Measurements from ENCODE around the gene TLCD5. TPM values are rescaled to one million over a fixed set of nuclear protein-coding genes. Genes with fewer than 3 reads are reported as not detected.

Gene TLCD5
- total RNA-seq, 1 donor from 2014 or later: 6.4 TPM

DNA sequence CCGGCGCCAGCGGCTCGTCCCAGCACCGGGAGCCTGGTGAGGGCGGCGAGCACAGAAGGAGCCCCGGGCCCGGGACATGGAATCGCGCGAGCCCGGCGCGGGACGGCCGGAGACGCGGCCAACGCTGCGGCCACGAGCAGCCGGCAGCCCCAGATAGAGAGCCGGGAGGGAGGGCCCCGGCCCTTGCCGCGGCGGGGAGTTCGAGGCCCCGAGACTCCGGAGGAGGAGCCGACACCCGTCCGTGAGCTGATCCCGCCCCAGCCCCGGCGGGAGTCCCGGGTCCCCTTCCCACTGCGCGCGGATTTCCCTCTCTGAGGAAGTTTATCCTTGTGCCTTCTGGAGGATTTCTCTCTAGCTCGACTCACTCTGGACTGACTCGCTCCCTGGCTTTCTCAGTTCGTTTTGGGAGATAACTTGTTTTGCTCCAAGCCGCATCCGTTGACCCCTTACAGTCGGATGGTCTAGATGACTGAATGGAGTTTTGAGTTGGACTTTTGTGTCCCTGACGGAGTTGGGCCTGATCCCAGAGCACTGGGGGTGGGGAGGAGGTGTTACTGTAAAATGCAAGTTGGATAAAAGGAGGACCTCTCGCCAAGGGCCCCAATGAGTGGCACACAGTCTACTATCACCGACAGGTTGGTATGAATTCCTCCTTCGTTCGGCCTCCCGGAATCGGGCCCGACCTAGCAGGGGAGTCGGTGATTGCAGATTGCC, 11.7 kb downstream of the TLCD5 start:
- no peak for DNase-seq (ENCODE audit: low read depth, low spot score)

GRCh38 chr11:120337355-120338106, 12.4 kb downstream of the TLCD5 start:
- DNase-seq (ENCODE audit: low read depth, low spot score): no peak

DNA sequence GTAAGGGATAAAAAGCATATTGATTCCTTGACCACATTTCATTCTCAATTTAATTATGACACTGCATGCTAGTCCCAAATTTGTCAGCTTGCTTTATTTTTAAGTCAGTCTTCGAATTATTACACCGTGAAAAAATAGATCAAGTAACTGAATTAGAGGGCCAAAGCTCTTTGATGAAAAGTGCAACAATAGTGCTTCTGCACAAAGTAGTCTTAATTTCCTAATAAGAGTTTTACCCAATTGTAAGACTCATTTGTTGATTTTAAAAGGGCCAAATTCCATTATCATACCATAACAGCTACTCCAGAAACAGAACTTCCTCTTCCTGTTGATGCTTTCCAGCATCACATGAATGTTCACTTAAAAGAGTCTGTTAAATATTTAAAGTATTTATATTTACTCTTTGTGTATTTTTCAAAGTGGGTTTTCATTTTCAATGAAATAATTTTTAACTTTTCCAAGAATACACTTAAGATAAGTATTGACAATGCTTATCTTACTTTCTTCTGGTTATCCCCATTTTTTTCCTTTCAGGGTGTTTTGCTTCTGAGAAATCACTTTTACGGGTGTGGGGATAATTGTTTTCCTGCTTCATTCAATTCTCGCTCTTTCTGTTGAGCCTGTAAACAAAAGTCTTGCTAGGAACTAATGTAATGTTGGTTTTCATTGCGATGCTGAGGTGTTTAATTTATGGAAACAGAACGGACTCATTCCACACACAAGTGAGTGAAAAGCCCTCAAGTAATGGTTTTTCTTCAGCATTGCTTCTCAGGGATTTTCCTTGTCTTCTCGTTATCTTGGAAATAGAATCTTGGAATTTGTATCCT, 13.2 kb downstream of the TLCD5 start:
- no peak for DNase-seq (ENCODE audit: low read depth, low spot score)

- no peak for DNase-seq (ENCODE audit: low read depth, low spot score)
These were observed 14.3 kb downstream of the TLCD5 start for GRCh38 chr11:120339394-120339890.

DNA sequence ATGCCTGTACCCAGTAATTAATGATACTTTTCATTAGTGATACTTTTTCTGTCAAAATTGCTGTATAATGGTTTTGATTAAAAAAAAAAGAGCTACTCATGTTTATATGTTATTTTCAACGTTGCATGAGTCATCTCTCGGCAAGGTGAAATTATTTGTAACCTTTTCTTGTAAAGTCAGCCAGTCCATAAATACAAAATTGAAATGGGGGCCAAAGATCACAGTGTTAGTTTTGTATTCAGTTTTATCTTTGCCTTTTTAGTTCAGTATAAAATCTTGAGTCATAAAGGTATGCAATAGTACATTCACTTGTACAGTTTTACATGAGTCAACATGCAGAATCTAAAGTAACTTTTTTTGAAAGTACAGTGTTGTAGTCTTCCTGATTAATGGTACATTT, 15.4 kb downstream of the TLCD5 start:
- DNase-seq (ENCODE audit: low read depth, low spot score): no peak

- no peak for DNase-seq (ENCODE audit: low read depth, low spot score)
These were observed 17.1 kb downstream of the TLCD5 start for GRCh38 chr11:120342226-120342625.

DNA sequence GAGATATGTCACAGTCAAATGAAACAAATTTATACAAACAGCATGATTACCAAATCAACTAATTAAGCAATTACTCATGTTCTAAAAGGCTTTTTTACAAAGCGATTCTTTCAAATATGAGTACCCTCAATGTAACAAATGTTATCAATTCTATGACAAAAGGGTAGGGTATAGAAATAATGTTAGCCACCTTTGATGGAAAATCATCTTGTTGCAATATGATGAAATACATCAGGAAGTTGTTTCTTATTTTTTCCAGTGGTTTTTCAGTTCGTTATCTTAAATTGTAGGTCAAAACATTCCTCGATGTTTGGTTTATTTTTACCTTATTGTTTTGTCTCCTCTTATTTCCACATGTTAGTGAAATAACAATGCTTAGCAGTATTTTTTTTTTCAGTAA, 17.6 kb downstream of the TLCD5 start:
- no peak for DNase-seq (ENCODE audit: low read depth, low spot score)

DNA sequence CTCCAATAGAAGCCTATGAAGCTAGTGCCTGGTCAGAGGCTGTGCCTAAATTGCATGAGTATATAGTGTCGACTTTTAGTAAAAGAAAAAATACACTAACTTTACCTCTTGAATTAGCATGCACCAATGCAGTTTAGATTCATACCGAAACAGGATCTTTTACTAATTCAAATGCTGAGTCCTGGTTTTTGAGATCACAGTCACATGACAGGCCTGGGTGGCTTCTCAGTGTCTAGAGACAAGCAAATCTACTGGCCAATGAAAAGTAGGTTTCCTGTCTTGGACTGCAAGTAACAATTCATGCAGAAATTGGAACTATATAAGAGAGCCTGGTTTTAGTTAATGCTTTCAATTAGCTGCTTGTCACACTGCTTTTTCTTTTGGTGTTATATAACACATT, 18.3 kb downstream of the TLCD5 start:
- no peak for DNase-seq (ENCODE audit: low read depth, low spot score)

DNA sequence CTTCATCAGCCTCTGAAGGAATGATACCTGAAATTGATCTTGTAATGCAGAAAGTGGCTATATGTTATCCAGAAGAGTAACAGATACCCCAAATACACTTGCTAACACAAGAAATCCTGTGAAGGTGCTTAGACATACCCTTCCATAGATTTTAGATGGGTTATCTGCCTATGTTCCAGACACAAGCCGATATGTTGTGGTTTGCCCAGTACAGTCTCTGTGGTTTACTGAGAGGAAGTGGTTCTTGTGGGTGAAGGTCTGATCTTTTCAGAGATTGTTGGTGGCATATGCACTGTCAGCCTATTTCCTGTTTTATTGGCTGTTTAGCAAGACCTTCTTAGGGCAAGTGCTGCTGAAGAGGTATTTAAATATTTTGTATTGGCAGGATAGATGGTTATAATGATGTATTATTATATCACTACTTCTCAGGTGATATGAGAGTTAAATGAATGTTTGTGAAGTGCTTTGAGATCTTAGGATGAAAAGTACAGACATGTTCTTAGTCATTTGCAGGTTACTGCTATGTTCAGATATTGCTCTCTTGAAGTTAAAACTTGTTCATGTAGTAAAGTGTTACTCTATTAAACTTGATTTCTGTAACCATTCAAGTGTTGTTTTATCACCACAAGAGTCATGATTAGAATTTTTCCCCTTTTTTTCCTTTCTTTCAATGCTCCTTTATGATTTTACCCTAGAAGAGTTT, 19.4 kb downstream of the TLCD5 start:
- DNase-seq (ENCODE audit: low read depth, low spot score): no peak

GRCh38 chr11:120346233-120346632, 21.1 kb downstream of the TLCD5 start:
- no peak for DNase-seq (ENCODE audit: low read depth, low spot score)

GRCh38 chr11:120350637-120351036, 25.5 kb downstream of the TLCD5 start:
- DNase-seq (ENCODE audit: low read depth, low spot score): no peak

GRCh38 chr11:120352405-120352804, 27.3 kb downstream of the TLCD5 start:
- DNase-seq (ENCODE audit: low read depth, low spot score): no peak

- DNase-seq (ENCODE audit: low read depth, low spot score): no peak
These were observed 29.0 kb downstream of the TLCD5 start for GRCh38 chr11:120354068-120354467.

GRCh38 chr11:120354779-120355178, 29.7 kb downstream of the TLCD5 start:
- no peak for DNase-seq (ENCODE audit: low read depth, low spot score)

- DNase-seq (ENCODE audit: low read depth, low spot score): no peak
These were observed 32.5 kb downstream of the TLCD5 start for GRCh38 chr11:120357620-120358019.

- no peak for DNase-seq (ENCODE audit: low read depth, low spot score)
These were observed 33.6 kb downstream of the TLCD5 start for GRCh38 chr11:120358729-120359128.

GRCh38 chr11:120363436-120363835, 38.3 kb downstream of the TLCD5 start:
- DNase-seq (ENCODE audit: low read depth, low spot score): no peak

- no peak for DNase-seq (ENCODE audit: low read depth, low spot score)
These were observed 40.4 kb downstream of the TLCD5 start for GRCh38 chr11:120365512-120365911.

- no peak for DNase-seq (ENCODE audit: low read depth, low spot score)
These were observed 47.2 kb downstream of the TLCD5 start for GRCh38 chr11:120372296-120372695.

- DNase-seq (ENCODE audit: low read depth, low spot score): no peak
These were observed 50.0 kb downstream of the TLCD5 start for GRCh38 chr11:120375076-120375475.

DNA sequence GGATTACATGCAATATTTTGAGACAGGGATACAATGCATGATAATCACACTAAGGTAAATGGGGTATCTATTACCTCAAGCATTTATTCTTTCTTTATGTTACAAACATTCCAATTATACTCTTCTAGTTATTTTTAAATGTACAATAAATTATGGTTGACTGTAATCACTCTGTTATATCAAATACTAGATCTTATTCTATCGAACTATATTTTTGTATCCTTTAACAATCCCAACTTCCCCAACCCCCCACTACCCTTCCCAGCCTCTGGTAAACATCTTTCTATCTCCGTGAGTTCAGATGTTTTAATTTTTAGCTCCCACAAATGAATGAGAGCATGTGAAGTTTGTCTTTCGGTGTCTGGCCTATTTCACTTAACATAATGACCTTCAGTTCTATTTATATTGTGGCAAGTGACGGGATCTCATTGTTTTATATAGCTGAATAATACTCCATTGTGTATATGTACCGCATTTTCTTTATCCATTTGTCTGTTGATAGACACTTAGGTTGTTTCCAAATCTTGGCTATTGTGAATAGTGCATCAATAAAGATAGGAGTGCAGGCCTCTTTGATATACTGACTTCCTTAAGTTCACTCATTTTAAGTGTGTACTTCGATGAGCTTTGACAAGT, 51.6 kb downstream of the TLCD5 start:
- DNase-seq (ENCODE audit: low read depth, low spot score): no peak
